WTC11 (cell line): ENCODE data around the gene GPR162. TPM values are rescaled to one million over a fixed set of nuclear protein-coding genes. Genes with fewer than 3 reads are reported as not detected.
A peak's percentile ranks its signal among the peaks of the same experiment; 100 is the strongest.
"Not testable (repeated sequence)": the region's sequence is repeated elsewhere in the genome, so short reads cannot be mapped to it uniquely, and the experiment has no call there.

Experiments used
- ATAC-seq: fragments of 200-7000 bp; cut with Tn5 transposase; 2 replicates; pipeline ENCODE4 v1.10.0; 2021; ENCODE audit warnings: mild to moderate bottlenecking, moderate library complexity
- CTCF ChIA-PET: fragments of 300-600 bp; sonication (Branson Sonifier 250); formaldehyde crosslinking; loops from one replicate; lab custom pipeline; 2021; ENCODE audit warnings: antibody characterized with exemption; lab: Charles Lee
- POLR2A ChIA-PET: fragments of 350-600 bp; sonication (Branson Sonifier 250); formaldehyde crosslinking; loops from one replicate; lab custom pipeline; 2021; ENCODE audit warnings: antibody characterized with exemption; lab: Charles Lee
- DNase-seq: peaks from one replicate; pipeline ENCODE4 v3.0.0; 2021; ENCODE audit warnings: low spot score
- H3K27ac Mint-ChIP-seq: 2 replicates; pipeline ENCODE4 v1.8.0; 2021; ENCODE audit warnings: mixed read lengths
- H3K27me3 Mint-ChIP-seq: 2 replicates; pipeline ENCODE4 v1.8.0; 2021; ENCODE audit warnings: low read depth, mild to moderate bottlenecking, moderate library complexity, mixed read lengths
- H3K36me3 Mint-ChIP-seq: 2 replicates; pipeline ENCODE4 v1.8.0; 2021; ENCODE audit warnings: mixed read lengths
- H3K4me1 Mint-ChIP-seq: 2 replicates; pipeline ENCODE4 v1.8.0; 2022; ENCODE audit warnings: mixed read lengths
- H3K4me3 Mint-ChIP-seq: 2 replicates; pipeline ENCODE4 v1.8.0; 2021; ENCODE audit warnings: mild to moderate bottlenecking, moderate library complexity, mixed read lengths
- H3K9me3 Mint-ChIP-seq: 2 replicates; pipeline ENCODE4 v1.8.0; 2021; ENCODE audit warnings: mixed read lengths
- ATF1 ChIP-seq: sonication (generic); formaldehyde crosslinking; IDR thresholded peaks from 2 replicates; pipeline ENCODE4 v1.8.1; 2023; ENCODE audit warnings: mild to moderate bottlenecking, moderate library complexity, missing genetic modification reagents
- FOXJ3 ChIP-seq: sonication (generic); formaldehyde crosslinking; IDR thresholded peaks from 2 replicates; pipeline ENCODE4 v1.9.0; 2021; ENCODE audit warnings: missing genetic modification reagents, mild to moderate bottlenecking, borderline replicate concordance
- HMGXB4 ChIP-seq: sonication (generic); formaldehyde crosslinking; IDR thresholded peaks from 2 replicates; pipeline ENCODE4 v1.8.1; 2023; ENCODE audit warnings: mild to moderate bottlenecking, moderate library complexity, missing genetic modification reagents
- NFATC4 ChIP-seq: fragments of 250-450 bp; sonication (Bioruptor Pico); IDR thresholded peaks from 2 replicates; pipeline ENCODE4 v1.9.0; 2021; ENCODE audit warnings: mild to moderate bottlenecking
- NFE2L1 ChIP-seq: sonication (generic); formaldehyde crosslinking; IDR thresholded peaks from 2 replicates; pipeline ENCODE4 v1.8.1; 2023; ENCODE audit warnings: missing genetic modification reagents
- NR3C1 ChIP-seq: sonication (generic); formaldehyde crosslinking; conservative IDR thresholded peaks from 2 replicates; pipeline ENCODE4 v1.8.1; 2023; ENCODE audit warnings: low read depth, mild to moderate bottlenecking, missing genetic modification reagents
- PRRX2 ChIP-seq: fragments of 250-450 bp; sonication (Bioruptor Pico); IDR thresholded peaks from 2 replicates; pipeline ENCODE4 v1.8.0; 2021; ENCODE audit warnings: mild to moderate bottlenecking
- RORB ChIP-seq: fragments of 250-450 bp; sonication (Bioruptor Pico); IDR thresholded peaks from 2 replicates; pipeline ENCODE4 v1.9.0; 2021; ENCODE audit warnings: mild to moderate bottlenecking
- SMAD3 ChIP-seq: sonication (generic); formaldehyde crosslinking; IDR thresholded peaks from 2 replicates; pipeline ENCODE4 v1.8.0; 2022; ENCODE audit warnings: missing genetic modification reagents, mild to moderate bottlenecking, borderline replicate concordance
- TEAD1 ChIP-seq: sonication (generic); formaldehyde crosslinking; IDR thresholded peaks from 2 replicates; pipeline ENCODE4 v1.8.0; 2022; ENCODE audit warnings: mild to moderate bottlenecking, missing genetic modification reagents
- ZBTB43 ChIP-seq: sonication (generic); formaldehyde crosslinking; IDR thresholded peaks from 2 replicates; pipeline ENCODE4 v1.8.1; 2023; ENCODE audit warnings: mild to moderate bottlenecking, missing genetic modification reagents
- ZNF232 ChIP-seq: sonication (generic); formaldehyde crosslinking; IDR thresholded peaks from 2 replicates; pipeline ENCODE4 v1.8.0; 2022; ENCODE audit warnings: mild to moderate bottlenecking, missing genetic modification reagents
- ZNF423 ChIP-seq: fragments of 250-450 bp; sonication (Bioruptor Pico); IDR thresholded peaks from 2 replicates; pipeline ENCODE4 v2.1.2; 2022; ENCODE audit warnings: mild to moderate bottlenecking, moderate library complexity
- total RNA-seq: library from RNA; stranded (reverse); gene quantifications from 3 replicates; pipeline ENCODE4 v1.2.3, GENCODE V29; 2021
- TF ChIP-seq, protein P1 (sequence below): fragments of 250-450 bp; sonication (Bioruptor Pico); conservative IDR thresholded peaks from 2 replicates; pipeline ENCODE4 v1.9.0; 2021; ENCODE audit warnings: mild to moderate bottlenecking
- TF ChIP-seq, protein P2 (sequence below): sonication (generic); formaldehyde crosslinking; IDR thresholded peaks from 2 replicates; pipeline ENCODE4 v1.8.0; 2022; ENCODE audit warnings: mild to moderate bottlenecking, missing genetic modification reagents
- TF ChIP-seq, protein P3 (sequence below): fragments of 250-450 bp; sonication (Bioruptor Pico); IDR thresholded peaks from 2 replicates; pipeline ENCODE4 v2.1.2; 2022; ENCODE audit warnings: mild to moderate bottlenecking, moderate library complexity

The GPR162 gene
- total RNA-seq, 1 experiment from 2014 or later: 7.3 TPM

GRCh38 chr12:6869049-6870021 is 47.7 kb downstream of the GPR162 start (continued):
- TF ChIP-seq, protein P1, sequence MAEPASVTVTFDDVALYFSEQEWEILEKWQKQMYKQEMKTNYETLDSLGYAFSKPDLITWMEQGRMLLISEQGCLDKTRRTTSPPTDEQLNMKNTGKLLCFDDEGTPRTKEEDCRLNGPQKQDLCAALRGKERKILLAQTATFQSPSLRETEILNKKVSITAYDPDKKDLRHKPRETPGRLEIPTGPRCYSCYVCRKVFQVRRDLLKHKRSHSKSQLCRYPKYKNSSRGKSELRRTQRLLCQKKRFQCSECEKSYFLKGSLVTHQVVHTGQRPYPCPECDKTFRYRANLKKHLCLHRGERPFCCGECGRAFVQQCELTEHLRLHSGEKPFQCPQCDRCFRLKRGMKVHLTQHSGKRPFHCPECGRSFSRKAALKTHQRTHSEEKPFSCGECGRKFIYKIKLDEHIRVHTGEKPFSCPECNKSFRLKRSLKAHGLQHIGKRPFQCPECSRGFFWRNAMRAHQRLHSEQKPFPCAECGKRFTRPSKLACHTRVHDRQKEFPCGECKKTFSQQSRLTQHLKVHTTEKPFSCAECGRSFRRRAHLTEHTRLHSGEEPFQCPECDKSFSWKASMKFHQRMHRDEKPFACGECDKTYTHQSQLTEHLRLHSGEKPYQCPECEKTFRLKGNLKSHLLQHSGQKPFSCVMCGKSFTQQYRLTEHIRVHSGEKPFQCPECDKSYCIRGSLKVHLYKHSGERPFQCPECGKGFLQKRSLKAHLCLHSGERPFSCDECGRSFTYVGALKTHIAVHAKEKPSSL (CRISPR knock-in tag): no peak

DNA sequence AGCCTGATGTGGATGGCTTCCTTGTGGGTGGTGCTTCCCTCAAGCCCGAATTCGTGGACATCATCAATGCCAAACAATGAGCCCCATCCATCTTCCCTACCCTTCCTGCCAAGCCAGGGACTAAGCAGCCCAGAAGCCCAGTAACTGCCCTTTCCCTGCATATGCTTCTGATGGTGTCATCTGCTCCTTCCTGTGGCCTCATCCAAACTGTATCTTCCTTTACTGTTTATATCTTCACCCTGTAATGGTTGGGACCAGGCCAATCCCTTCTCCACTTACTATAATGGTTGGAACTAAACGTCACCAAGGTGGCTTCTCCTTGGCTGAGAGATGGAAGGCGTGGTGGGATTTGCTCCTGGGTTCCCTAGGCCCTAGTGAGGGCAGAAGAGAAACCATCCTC is 48.7 kb downstream of the GPR162 start:
- H3K27ac Mint-ChIP-seq: peak overlapping the region; percentile 96
- H3K36me3 Mint-ChIP-seq: peaks cover 43% of the 10 kb centered on the region
- ATAC-seq, H3K27me3 Mint-ChIP-seq, H3K9me3 Mint-ChIP-seq, DNase-seq: not testable (repeated sequence)
- H3K4me1 Mint-ChIP-seq: peaks cover 62% of the 10 kb centered on the region
- CTCF ChIA-PET: interaction anchor here (1.1 to 8.5 kb wide), 8 partner anchors 17 to 69 kb away, joined by 3 to 181 read pairs (median 27); partner anchors contain the start of genes CDCA3, ENO2, GPR162 and LRRC23
- POLR2A ChIA-PET: interaction anchor here (2.7 to 3.3 kb wide), 2 partner anchors 55 to 73 kb away, joined by 15 to 33 read pairs; partner anchors contain the start of genes C12orf57 and RNU7-1
- peak overlapping the region; percentile 89 for H3K4me3 Mint-ChIP-seq

DNA sequence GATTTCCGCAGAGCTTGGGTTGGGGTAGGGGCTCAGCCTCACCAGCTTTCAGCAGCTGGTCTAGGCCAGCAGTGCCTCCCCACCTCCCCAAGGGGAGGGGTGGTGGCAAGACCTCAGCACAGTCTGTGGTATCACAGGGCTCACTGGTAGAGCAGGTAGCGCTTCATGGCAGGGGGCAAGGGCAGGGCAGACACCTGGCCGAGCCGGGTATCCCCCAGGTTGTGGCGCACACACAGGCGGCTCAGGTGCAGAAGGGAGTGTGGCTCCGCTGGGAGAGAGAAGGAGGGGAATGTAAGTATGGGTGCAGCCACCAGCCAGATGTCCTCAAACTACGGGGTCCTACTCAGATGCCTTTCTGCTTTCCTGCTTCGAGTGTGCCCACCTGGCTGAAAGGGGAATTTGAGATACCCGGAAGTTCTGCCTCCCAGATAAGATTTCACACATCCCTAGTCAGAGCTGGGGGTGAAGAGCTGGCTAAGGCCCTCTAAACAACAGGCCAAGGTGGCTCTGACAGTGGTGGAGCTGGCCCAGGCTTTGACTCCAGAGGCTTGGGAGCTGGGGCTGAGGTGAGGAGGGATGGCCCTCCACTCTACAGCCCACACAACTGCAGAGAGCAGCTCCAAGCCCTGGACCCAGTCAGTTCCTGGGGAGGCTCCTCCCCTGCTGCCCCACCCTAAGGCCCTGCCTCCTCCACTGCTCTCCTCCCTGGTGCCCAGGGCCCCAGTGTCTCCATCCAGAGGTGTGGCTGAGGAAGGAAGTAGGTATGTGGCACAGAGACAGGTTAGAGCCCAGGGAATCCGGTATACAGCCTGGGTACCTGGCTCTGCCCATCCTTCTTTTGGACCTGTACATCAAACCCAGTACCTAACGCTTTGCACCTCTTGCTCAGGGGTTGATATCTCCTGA is 49.7 kb downstream of the GPR162 start:
- H3K27ac Mint-ChIP-seq: peak overlapping the region; percentile 96
- peak overlapping the region; percentile 89 for H3K4me3 Mint-ChIP-seq
- ChIA-PET POLR2A (interaction anchor here (0.7 to 3.3 kb wide), 8 partner anchors 8 to 91 kb away, joined by 3 to 38 read pairs (median 10); partner anchors contain the start of genes C12orf57 and RNU7-1), CTCF (interaction anchor here (0.7 to 8.5 kb wide), 18 partner anchors 11 to 317 kb away, joined by 4 to 181 read pairs (median 18); partner anchors contain the start of genes C12orf57, CDCA3, ENO2 and LRRC23)
- peaks cover 40% of the 10 kb centered on the region for H3K36me3 Mint-ChIP-seq
- H3K9me3 Mint-ChIP-seq: no peaks in the 10 kb centered on the region
- H3K4me1 Mint-ChIP-seq: peaks cover 52% of the 10 kb centered on the region
- no peak for ATAC-seq
- H3K27me3 Mint-ChIP-seq: no peaks in the 10 kb centered on the region
- DNase-seq: no peak
- no peak for TF ChIP-seq FOXJ3 (CRISPR knock-in tag)
- TF ChIP-seq TEAD1 (CRISPR knock-in tag): 0 out of 2 replicates have a peak, but pooled peaks have one; percentile 1
- TF ChIP-seq NR3C1 (CRISPR knock-in tag): no peak
- TF ChIP-seq ZNF423 (CRISPR knock-in tag): no peak
- no peak for TF ChIP-seq ZNF232
- no peak; the same call in 1 of the 2 replicates for TF ChIP-seq PRRX2 (CRISPR knock-in tag)
- TF ChIP-seq RORB (CRISPR knock-in tag): no peak
- TF ChIP-seq SMAD3: no peak
- TF ChIP-seq, protein P2, sequence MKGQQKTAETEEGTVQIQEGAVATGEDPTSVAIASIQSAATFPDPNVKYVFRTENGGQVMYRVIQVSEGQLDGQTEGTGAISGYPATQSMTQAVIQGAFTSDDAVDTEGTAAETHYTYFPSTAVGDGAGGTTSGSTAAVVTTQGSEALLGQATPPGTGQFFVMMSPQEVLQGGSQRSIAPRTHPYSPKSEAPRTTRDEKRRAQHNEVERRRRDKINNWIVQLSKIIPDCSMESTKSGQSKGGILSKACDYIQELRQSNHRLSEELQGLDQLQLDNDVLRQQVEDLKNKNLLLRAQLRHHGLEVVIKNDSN (CRISPR knock-in tag): no peak
- no peak for TF ChIP-seq ATF1 (CRISPR knock-in tag)
- TF ChIP-seq HMGXB4 (CRISPR knock-in tag): no peak
- TF ChIP-seq, protein P3, sequence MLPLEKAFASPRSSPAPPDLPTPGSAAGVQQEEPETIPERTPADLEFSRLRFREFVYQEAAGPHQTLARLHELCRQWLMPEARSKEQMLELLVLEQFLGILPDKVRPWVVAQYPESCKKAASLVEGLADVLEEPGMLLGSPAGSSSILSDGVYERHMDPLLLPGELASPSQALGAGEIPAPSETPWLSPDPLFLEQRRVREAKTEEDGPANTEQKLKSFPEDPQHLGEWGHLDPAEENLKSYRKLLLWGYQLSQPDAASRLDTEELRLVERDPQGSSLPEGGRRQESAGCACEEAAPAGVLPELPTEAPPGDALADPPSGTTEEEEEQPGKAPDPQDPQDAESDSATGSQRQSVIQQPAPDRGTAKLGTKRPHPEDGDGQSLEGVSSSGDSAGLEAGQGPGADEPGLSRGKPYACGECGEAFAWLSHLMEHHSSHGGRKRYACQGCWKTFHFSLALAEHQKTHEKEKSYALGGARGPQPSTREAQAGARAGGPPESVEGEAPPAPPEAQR (CRISPR knock-in tag): no peak
- TF ChIP-seq NFE2L1: 0 out of 2 replicates have a peak, but pooled peaks have one; percentile 48
- peak; percentile 24; the same call in 1 of the 2 replicates for TF ChIP-seq NFATC4
- 0 out of 2 replicates have a peak, but pooled peaks have one; percentile 11 for TF ChIP-seq ZBTB43
